ENCODE data around the gene UGT2A1.

DNA sequence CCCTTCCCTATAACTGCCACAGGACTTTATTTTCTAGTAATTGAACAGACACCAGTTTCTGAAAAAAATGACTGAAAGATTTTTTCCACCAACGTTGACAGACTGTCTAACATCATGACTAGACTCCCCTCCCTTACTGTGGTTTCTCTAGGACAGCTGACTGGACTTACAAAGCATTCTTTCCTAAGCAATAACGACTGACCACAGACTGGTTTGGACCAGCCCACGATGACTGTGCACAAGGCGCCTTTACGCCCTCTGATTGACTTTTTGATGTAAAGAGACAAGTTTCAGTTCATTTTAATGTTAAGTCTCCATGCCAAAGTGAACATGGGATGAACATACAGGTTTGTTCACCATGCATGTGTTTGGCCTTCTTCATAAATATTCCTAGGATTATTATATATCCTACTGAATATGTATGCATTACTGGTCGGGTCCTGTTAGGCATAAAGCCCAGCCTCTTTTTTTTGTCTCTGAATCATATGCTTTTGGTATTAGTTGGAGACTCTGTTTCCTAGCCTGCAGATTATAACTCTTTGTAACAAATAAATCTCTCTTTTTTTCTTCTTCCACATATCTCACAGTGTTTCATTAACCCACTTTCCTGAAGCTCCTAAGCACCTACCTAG, 106.8 kb downstream of the UGT2A1 start:
- TF ChIP-seq, protein P1, sequence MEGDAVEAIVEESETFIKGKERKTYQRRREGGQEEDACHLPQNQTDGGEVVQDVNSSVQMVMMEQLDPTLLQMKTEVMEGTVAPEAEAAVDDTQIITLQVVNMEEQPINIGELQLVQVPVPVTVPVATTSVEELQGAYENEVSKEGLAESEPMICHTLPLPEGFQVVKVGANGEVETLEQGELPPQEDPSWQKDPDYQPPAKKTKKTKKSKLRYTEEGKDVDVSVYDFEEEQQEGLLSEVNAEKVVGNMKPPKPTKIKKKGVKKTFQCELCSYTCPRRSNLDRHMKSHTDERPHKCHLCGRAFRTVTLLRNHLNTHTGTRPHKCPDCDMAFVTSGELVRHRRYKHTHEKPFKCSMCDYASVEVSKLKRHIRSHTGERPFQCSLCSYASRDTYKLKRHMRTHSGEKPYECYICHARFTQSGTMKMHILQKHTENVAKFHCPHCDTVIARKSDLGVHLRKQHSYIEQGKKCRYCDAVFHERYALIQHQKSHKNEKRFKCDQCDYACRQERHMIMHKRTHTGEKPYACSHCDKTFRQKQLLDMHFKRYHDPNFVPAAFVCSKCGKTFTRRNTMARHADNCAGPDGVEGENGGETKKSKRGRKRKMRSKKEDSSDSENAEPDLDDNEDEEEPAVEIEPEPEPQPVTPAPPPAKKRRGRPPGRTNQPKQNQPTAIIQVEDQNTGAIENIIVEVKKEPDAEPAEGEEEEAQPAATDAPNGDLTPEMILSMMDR (conservative IDR thresholded peaks at IDR 0.05 in 1 of 2, IDR thresholded peaks at IDR 0.05 in 1 of 2; ENCODE audit: low read depth in 1 of 2, low read length in 2 of 2), result no peak
- TF ChIP-seq EZH2 (IDR thresholded peaks at IDR 0.05; ENCODE audit: low read length, missing control alignments), result no peak
